HepG2 (cell line): ENCODE data around the gene SLC36A1. TPM values are rescaled to one million over a fixed set of nuclear protein-coding genes. Genes with fewer than 3 reads are reported as not detected.

Experiments
- ATAC-seq: fragments of 200-7000 bp; cut with Tn5 transposase; 3 replicates; pipeline ENCODE4 v1.9.1; 2020; ENCODE audit warnings: mild to moderate bottlenecking, moderate library complexity
- Bru-seq: library from RNA; stranded (reverse); fragments of 400-500 nt; gene quantifications from one replicate; lab custom pipeline; 2021; lab: Mats Ljungman, UMichigan
- BruChase-seq, 2 experiments: library from RNA; stranded (reverse); fragments of 400-500 nt; gene quantifications; one replicate each; lab custom pipeline; 2021; lab: Mats Ljungman, UMichigan
- BruUV-seq: library from RNA; stranded (reverse); fragments of 400-500 nt; replicated peaks from 2 replicates; lab custom pipeline; 2021; lab: Mats Ljungman, UMichigan
- CTCF ChIA-PET: fragments of 300-600 bp; formaldehyde crosslinking; extraction: SDS; loops from one replicate; lab custom pipeline; 2021; ENCODE audit warnings: low total read pairs, inconsistent platforms, low intra/inter-chr PET ratio; lab: Yijun Ruan, JAX
- POLR2A ChIA-PET: fragments of 350-600 bp; sonication (Branson Sonifier 250); formaldehyde crosslinking; loops from one replicate; lab custom pipeline; 2020; ENCODE audit warnings: antibody characterized with exemption, inconsistent platforms; lab: Yijun Ruan, JAX
- DNase-seq: peaks from one replicate; pipeline ENCODE4 v3.0.0-alpha.2; 2015; ENCODE audit warnings: low spot score
- FAIRE-seq: peaks from 3 replicates; lab custom pipeline; 2011; peaks lifted over from hg19 to GRCh38; lab: Jason Lieb, UNC
- H2AFZ ChIP-seq: one replicate; pipeline ENCODE4 v1.6.1; 2011; ENCODE audit warnings: low read length, inconsistent platforms
- H3K27ac ChIP-seq: fragments of 300-600 bp; 3 replicates; pipeline ENCODE4 v1.8.0; 2011; ENCODE audit warnings: mixed run types, mild to moderate bottlenecking, mixed read lengths, low read length, inconsistent platforms; ENCODE audit not compliant: insufficient read depth; ENCODE audit errors: extremely low read length
- H3K27me3 ChIP-seq, 2 experiments: fragments of 200-600 bp in 1 of 2; 2 replicates in 1 of 2; 3 replicates in 1 of 2; pipeline versions ENCODE4 v1.6.0 to v1.8.0; 2011; ENCODE audit warnings: low read length in 2 of 2, mild to moderate bottlenecking in 2 of 2, moderate library complexity in 2 of 2, inconsistent platforms in 1 of 2; ENCODE audit not compliant: insufficient read depth in 2 of 2, control insufficient read depth in 1 of 2
- H3K36me3 ChIP-seq, 2 experiments: fragments of 200-600 bp in 1 of 2; replicated peaks in 1 of 2; 2 replicates in 1 of 2; 3 replicates in 1 of 2; pipeline versions ENCODE4 v1.5.1 to v1.8.0; 2011; ENCODE audit warnings: low read length in 2 of 2, inconsistent platforms in 1 of 2; ENCODE audit not compliant: insufficient read depth in 2 of 2, control insufficient read depth in 1 of 2
- H3K4me1 ChIP-seq: 2 replicates; pipeline ENCODE4 v1.5.1; 2012; ENCODE audit warnings: low read length, inconsistent platforms; ENCODE audit not compliant: insufficient read depth
- H3K4me2 ChIP-seq: 2 replicates; pipeline ENCODE4 v1.6.0; 2011; ENCODE audit warnings: low read depth, low read length, inconsistent platforms
- H3K4me3 ChIP-seq, 3 experiments: fragments of 200-600 bp in 1 of 3; sonication (generic), shearing (Covaris generic) in 1 of 3; replicated peaks in 1 of 3; 2 replicates each; pipeline ENCODE4 v1.5.1; 2011 to 2016; ENCODE audit warnings: low read length in 3 of 3, inconsistent platforms in 2 of 3, low read depth in 2 of 3, mild to moderate bottlenecking in 2 of 3, control low read depth in 1 of 3, mixed read lengths in 1 of 3; ENCODE audit not compliant: insufficient read depth in 1 of 3
- H3K79me2 ChIP-seq: one replicate; pipeline ENCODE4 v1.6.1; 2011; ENCODE audit warnings: low read length, inconsistent platforms; ENCODE audit not compliant: insufficient read depth
- H3K9ac ChIP-seq: 2 replicates; pipeline ENCODE4 v1.6.0; 2011; ENCODE audit warnings: mild to moderate bottlenecking, low read depth, low read length, inconsistent platforms; ENCODE audit not compliant: insufficient read depth
- H3K9me3 ChIP-seq: 2 replicates; pipeline ENCODE4 v1.5.1; 2012; ENCODE audit warnings: mild to moderate bottlenecking, low read length
- H4K20me1 ChIP-seq: 2 replicates; pipeline ENCODE4 v1.6.0; 2011; ENCODE audit warnings: inconsistent platforms, mild to moderate bottlenecking, low read length, moderate library complexity; ENCODE audit not compliant: insufficient read depth
- ATAD3A ChIP-seq: sonication (generic); formaldehyde crosslinking; IDR thresholded peaks from 2 replicates; pipeline ENCODE4 v1.4.0; 2020; ENCODE audit warnings: missing genetic modification reagents
- CHD4 ChIP-seq: fragments of 200-600 bp; sonication (generic); IDR thresholded peaks from 2 replicates; pipeline ENCODE4 v1.7.0; 2017; ENCODE audit warnings: mild to moderate bottlenecking, low read length, borderline replicate concordance
- ETS1 ChIP-seq: sonication (generic); formaldehyde crosslinking; IDR thresholded peaks from 2 replicates; pipeline ENCODE4 v1.4.0; 2020; ENCODE audit warnings: missing genetic modification reagents
- FOXO4 ChIP-seq: sonication (generic); formaldehyde crosslinking; conservative IDR thresholded peaks from 2 replicates; pipeline ENCODE4 v1.8.1; 2023; ENCODE audit warnings: missing genetic modification reagents
- KDM5B ChIP-seq: sonication (generic); formaldehyde crosslinking; IDR thresholded peaks from 2 replicates; pipeline ENCODE4 v1.4.0; 2020; ENCODE audit warnings: missing genetic modification reagents, mild to moderate bottlenecking, borderline replicate concordance
- ZNF678 ChIP-seq: sonication (generic); formaldehyde crosslinking; IDR thresholded peaks from 2 replicates; pipeline ENCODE4 v1.4.0; 2020; ENCODE audit warnings: mild to moderate bottlenecking, missing genetic modification reagents
- ZNF687 ChIP-seq: sonication (generic); formaldehyde crosslinking; IDR thresholded peaks from 2 replicates; pipeline ENCODE4 v1.5.1; 2020; ENCODE audit warnings: mild to moderate bottlenecking, missing genetic modification reagents, moderate library complexity
- WGBS: methylation state at CpG from one replicate; pipeline ENCODE4 v1.1.6; 2017; ENCODE audit warnings: low lambda C conversion rate; 5-methylcytosine and 5-hydroxymethylcytosine counted together
- in situ Hi-C: cut with HindIII; loops from 2 replicates; pipeline ENCODE4 v1.10.0; 2017; ENCODE audit warnings: low pct_unique_long_range_greater_than_20kb; ENCODE audit not compliant: extremely low pct_ligation_motif_present
- intact Hi-C: fragments of 100-400 bp; cut with micrococcal nuclease; formaldehyde crosslinking; loops from one replicate; pipeline ENCODE4 v1.10.0; 2022; ENCODE audit not compliant: unreplicated experiment
- long read RNA-seq, 2 experiments: library from RNA in 1 of 2; library from polyadenylated mRNA in 1 of 2; stranded (forward) in 1 of 2; unstranded in 1 of 2; transcript quantifications; one replicate each; pipeline ENCODE4 v2.0.0, GENCODE V29; 2019 to 2022
- polyA minus RNA-seq, 3 experiments: library from RNA; depleted of rRNA, polyadenylated mRNA; stranded (reverse); fragments of >200 nt; gene quantifications; 2 replicates each; pipeline ENCODE4 v1.2.3, GENCODE V29; 2011; ENCODE audit warnings: low replicate concordance in 1 of 3
- polyA plus RNA-seq, 8 experiments: library from polyadenylated mRNA; depleted of rRNA in 3 of 8; stranded (reverse) in 7 of 8; unstranded in 1 of 8; fragments of >200 nt; fragmentation: Illumina TruSeq in 4 of 8; extraction: Trizol in 4 of 8; gene quantifications; 2 replicates each; pipeline versions ENCODE4 v1.2.1 to v1.2.3, GENCODE V29; 2011 to 2016; ENCODE audit warnings: low read depth in 4 of 8, missing spikeins in 1 of 8, mixed read lengths in 1 of 8; ENCODE audit not compliant: insufficient read depth in 1 of 8
- total RNA-seq, 5 experiments: library from RNA; depleted of rRNA; stranded (reverse); fragments of >200 nt; fragmentation: Illumina TruSeq; extraction: Trizol; gene quantifications; 2 replicates each; pipeline ENCODE4 v1.2.3, GENCODE V29; 2016; ENCODE audit warnings: low read depth in 1 of 5

Gene SLC36A1
- 5.5 and 8.0 TPM in 2 replicates for total RNA-seq (2016; rRNA removed; fragmentation: Illumina TruSeq; extraction: Trizol)
- total RNA-seq (2016; cell fraction: cytosol; rRNA removed; fragmentation: Illumina TruSeq; extraction: Trizol; ENCODE audit: low read depth), result 2.2 TPM in 2 replicates
- 5.3 and 6.0 TPM in 2 replicates for total RNA-seq (2016; cell fraction: insoluble cytoplasmic fraction; rRNA removed; fragmentation: Illumina TruSeq; extraction: Trizol)
- 5.7 and 6.6 TPM in 2 replicates for total RNA-seq (2016; cell fraction: membrane; rRNA removed; fragmentation: Illumina TruSeq; extraction: Trizol)
- 9.8 and 12.7 TPM in 2 replicates for total RNA-seq (2016; cell fraction: nucleus; rRNA removed; fragmentation: Illumina TruSeq; extraction: Trizol)
- polyA plus RNA-seq (2011; rRNA removed), result 8.5 and 8.9 TPM in 2 replicates
- 4.8 and 5.0 TPM in 2 replicates for polyA plus RNA-seq (2011; cell fraction: cytosol; rRNA removed)
- polyA plus RNA-seq (2011; cell fraction: nucleus; rRNA removed), result 12.0 and 12.4 TPM in 2 replicates
- 5.1 and 5.5 TPM in 2 replicates for polyA plus RNA-seq (2012)
- 0.78 and 1.0 TPM in 2 replicates for polyA plus RNA-seq (2016; cell fraction: cytosol; fragmentation: Illumina TruSeq; extraction: Trizol; ENCODE audit: low read depth)
- 4.5 and 5.2 TPM in 2 replicates for polyA plus RNA-seq (2016; cell fraction: insoluble cytoplasmic fraction; fragmentation: Illumina TruSeq; extraction: Trizol; ENCODE audit: low read depth)
- 2.0 and 2.2 TPM in 2 replicates for polyA plus RNA-seq (2016; cell fraction: membrane; fragmentation: Illumina TruSeq; extraction: Trizol; ENCODE audit: low read depth)
- 11.5 and 12.1 TPM in 2 replicates for polyA plus RNA-seq (2016; cell fraction: nucleus; fragmentation: Illumina TruSeq; extraction: Trizol; ENCODE audit: insufficient read depth, low read depth)
- 24.5 and 41.7 TPM in 2 replicates for polyA minus RNA-seq (2011; rRNA and poly(A)+ RNA removed; ENCODE audit: low replicate concordance)
- 7.5 and 9.8 TPM in 2 replicates for polyA minus RNA-seq (2011; cell fraction: cytosol; rRNA and poly(A)+ RNA removed)
- polyA minus RNA-seq (2011; cell fraction: nucleus; rRNA and poly(A)+ RNA removed), result 14.4 and 14.7 TPM in 2 replicates
- percentile 54 among the genes with signal in this experiment for Bru-seq, nascent RNA
- percentile 61 among the genes with signal in this experiment for BruChase-seq, experiment 1, labeled RNA remaining after a 6-hour chase
- percentile 58 among the genes with signal in this experiment for BruChase-seq, experiment 2, labeled RNA remaining after a 2-hour chase
- long read RNA-seq, experiment 1, partial matches to known transcripts, result 0 of 3 reads
- long read RNA-seq, experiment 1, other reads (novel, unspliced or antisense), result 3 of 3 reads
- long read RNA-seq, experiment 2, full-length matches to known transcripts, result 1 of 17 reads
- long read RNA-seq, experiment 2, partial matches to known transcripts, result 0 of 17 reads
- long read RNA-seq, experiment 2, other reads (novel, unspliced or antisense), result 16 of 17 reads

GRCh38 chr5:151447174-151448037, at the start of gene SLC36A1:
Gene SLC36A1, plus strand, starts transcription at chr5:151447603. Its CDS starts 11,190 bp downstream, at chr5:151458793.
- 0% methylated on average over 9 of the region's 46 CpGs for WGBS
- Histone ChIP-seq H3K79me2 (peaks cover 4% of the 10 kb centered on the region), H3K27me3 (no peaks in the 10 kb centered on the region; a peak in 1 of 5 replicates), H3K9me3 (no peaks in the 10 kb centered on the region), H3K4me3 (peak within 1 kb of the TSS; percentile 79 to 94 (median 94)), H3K9ac (peak within 1 kb of the TSS; percentile 72), H4K20me1 (no peaks in the 10 kb centered on the region), H3K36me3 (no peaks in the 10 kb centered on the region), H2AFZ (peak within 1 kb of the TSS; percentile 90), H3K4me2 (peak within 1 kb of the TSS; percentile 97), H3K4me1 (peaks cover 52% of the 10 kb centered on the region), H3K27ac (no peak within 1 kb of the TSS)
- ChIA-PET CTCF (interaction anchor here (2.1 to 2.6 kb wide), 3 partner anchors 16 to 205 kb away, joined by 15 to 37 read pairs (median 31); no protein-coding TSS in a partner anchor), POLR2A (interaction anchor here (0.6 to 1.8 kb wide), 7 partner anchors 10 to 324 kb away, joined by 3 to 10 read pairs (median 5); partner anchors contain the start of genes G3BP1 and GM2A)
- ATAC-seq, result peak; percentile 90
- BruUV-seq, result no TSS peak
- DNase-seq, result peak; percentile 84
- intact Hi-C loops, result loop anchor here (1.0 to 5.0 kb wide), 6 partner anchors 16 to 310 kb away; partner anchors contain the start of gene ATOX1
- FAIRE-seq, result peak; percentile 80
- in situ Hi-C loops, result loop anchor here (5.0 to 25.0 kb wide), 3 partner anchors 55 to 290 kb away; no protein-coding TSS in a partner anchor
- TF ChIP-seq ATAD3A, result no peak
- no peak for TF ChIP-seq FOXO4
- no peak for TF ChIP-seq ZNF678 (CRISPR knock-in tag)
- TF ChIP-seq ETS1 (CRISPR knock-in tag), result no peak
- TF ChIP-seq ZNF687 (CRISPR knock-in tag), result peak; percentile 96
- peak; percentile 63; the same call in 1 of the 2 replicates for TF ChIP-seq KDM5B (CRISPR knock-in tag)
- no peak for TF ChIP-seq CHD4
